ENCODE measurements around the gene ITGB3.

Gene ITGB3

DNA sequence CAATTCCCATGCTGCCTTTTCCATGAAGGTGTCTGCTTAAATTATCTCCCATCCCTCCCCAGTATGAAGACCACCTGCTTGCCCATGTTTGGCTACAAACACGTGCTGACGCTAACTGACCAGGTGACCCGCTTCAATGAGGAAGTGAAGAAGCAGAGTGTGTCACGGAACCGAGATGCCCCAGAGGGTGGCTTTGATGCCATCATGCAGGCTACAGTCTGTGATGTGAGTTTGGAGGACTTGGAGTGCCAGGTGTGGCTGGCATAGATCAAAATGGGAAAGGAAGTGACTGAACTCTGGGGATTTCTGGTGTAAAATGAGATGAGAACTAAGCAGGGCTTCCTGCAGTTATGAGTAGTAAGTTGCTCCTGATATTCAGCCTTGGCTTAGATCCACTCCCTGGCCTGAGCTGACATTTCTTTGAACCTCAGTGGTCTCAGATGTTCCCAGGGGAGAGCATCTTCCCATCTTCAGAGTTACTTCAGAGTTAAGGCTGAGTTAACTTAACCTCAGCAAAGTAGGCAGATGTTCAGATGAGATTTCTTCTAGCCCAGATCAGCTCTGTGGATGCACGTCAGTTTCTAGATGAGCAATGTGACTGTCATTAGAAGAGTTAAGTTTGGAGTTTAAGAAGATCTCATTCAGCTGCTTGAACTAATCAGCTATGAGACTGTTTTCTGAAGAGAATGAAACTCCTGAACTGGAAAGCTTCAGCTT, 32.7 kb downstream of the ITGB3 start:
- TF ChIP-seq EZH2phosphoT487 (IDR thresholded peaks at IDR 0.05; ENCODE audit: low read depth): no peak
- TF ChIP-seq, protein P1, sequence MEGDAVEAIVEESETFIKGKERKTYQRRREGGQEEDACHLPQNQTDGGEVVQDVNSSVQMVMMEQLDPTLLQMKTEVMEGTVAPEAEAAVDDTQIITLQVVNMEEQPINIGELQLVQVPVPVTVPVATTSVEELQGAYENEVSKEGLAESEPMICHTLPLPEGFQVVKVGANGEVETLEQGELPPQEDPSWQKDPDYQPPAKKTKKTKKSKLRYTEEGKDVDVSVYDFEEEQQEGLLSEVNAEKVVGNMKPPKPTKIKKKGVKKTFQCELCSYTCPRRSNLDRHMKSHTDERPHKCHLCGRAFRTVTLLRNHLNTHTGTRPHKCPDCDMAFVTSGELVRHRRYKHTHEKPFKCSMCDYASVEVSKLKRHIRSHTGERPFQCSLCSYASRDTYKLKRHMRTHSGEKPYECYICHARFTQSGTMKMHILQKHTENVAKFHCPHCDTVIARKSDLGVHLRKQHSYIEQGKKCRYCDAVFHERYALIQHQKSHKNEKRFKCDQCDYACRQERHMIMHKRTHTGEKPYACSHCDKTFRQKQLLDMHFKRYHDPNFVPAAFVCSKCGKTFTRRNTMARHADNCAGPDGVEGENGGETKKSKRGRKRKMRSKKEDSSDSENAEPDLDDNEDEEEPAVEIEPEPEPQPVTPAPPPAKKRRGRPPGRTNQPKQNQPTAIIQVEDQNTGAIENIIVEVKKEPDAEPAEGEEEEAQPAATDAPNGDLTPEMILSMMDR (IDR thresholded peaks at IDR 0.05; ENCODE audit: low read depth, low read length): no peak
- Histone ChIP-seq H3K79me2 (ENCODE audit: low read length) (no peaks in the 10 kb centered on the region), H4K20me1 (ENCODE audit: insufficient read depth, low read length) (no peaks in the 10 kb centered on the region), H3K36me3 (replicated peaks; ENCODE audit: low read depth, low read length) (no peaks in the 10 kb centered on the region), H3K27me3 (ENCODE audit: low read depth, low read length) (no peaks in the 10 kb centered on the region), H2AFZ (ENCODE audit: low read depth, low read length) (peak overlapping the region; percentile 52), H3K4me1 (ENCODE audit: low read length) (peaks cover 37% of the 10 kb centered on the region), H3K27ac (ENCODE audit: low read length) (peak overlapping the region; percentile 98), H3K9me3 (ENCODE audit: insufficient read depth, low read length) (no peaks in the 10 kb centered on the region), H3K4me2 (ENCODE audit: low read length) (peak overlapping the region; percentile 98), H3K9ac (ENCODE audit: low read length) (peak overlapping the region; percentile 83), H3K4me3 (ENCODE audit: low read length) (peak overlapping the region; percentile 72)

DNA sequence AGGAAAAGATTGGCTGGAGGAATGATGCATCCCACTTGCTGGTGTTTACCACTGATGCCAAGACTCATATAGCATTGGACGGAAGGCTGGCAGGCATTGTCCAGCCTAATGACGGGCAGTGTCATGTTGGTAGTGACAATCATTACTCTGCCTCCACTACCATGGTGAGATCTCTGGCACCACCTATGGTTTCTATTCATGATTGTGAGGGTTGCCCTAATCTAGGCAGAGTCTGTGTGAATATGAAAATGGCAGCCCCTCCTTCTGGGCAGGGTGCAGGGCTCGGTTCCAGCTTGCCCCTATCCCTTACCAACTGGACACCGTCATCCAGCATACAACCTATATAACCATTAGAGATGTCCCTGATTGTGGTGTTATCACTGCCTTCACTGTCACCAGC, 33.4 kb downstream of the ITGB3 start:
- H3K4me3 ChIP-seq (ENCODE audit: low read length): peak overlapping the region; percentile 72
- no peaks in the 10 kb centered on the region for H3K79me2 ChIP-seq (ENCODE audit: low read length)
- peak overlapping the region; percentile 66; the same call in 1 of the 2 replicates for H2AFZ ChIP-seq (ENCODE audit: low read depth, low read length)
- H3K9ac ChIP-seq (ENCODE audit: low read length): peak overlapping the region; percentile 83
- TF ChIP-seq, protein P1 (IDR thresholded peaks at IDR 0.05; ENCODE audit: low read depth, low read length): peak; percentile 65
- TF ChIP-seq EZH2phosphoT487 (IDR thresholded peaks at IDR 0.05; ENCODE audit: low read depth): no peak
- peak overlapping the region; percentile 98 for H3K4me2 ChIP-seq (ENCODE audit: low read length)
- H4K20me1 ChIP-seq (ENCODE audit: insufficient read depth, low read length): no peaks in the 10 kb centered on the region
- H3K4me1 ChIP-seq (ENCODE audit: low read length): peaks cover 37% of the 10 kb centered on the region
- H3K36me3 ChIP-seq (replicated peaks; ENCODE audit: low read depth, low read length): no peaks in the 10 kb centered on the region
- H3K27me3 ChIP-seq (ENCODE audit: low read depth, low read length): no peaks in the 10 kb centered on the region
- H3K9me3 ChIP-seq (ENCODE audit: insufficient read depth, low read length): no peaks in the 10 kb centered on the region
- peak overlapping the region; percentile 98 for H3K27ac ChIP-seq (ENCODE audit: low read length)

DNA sequence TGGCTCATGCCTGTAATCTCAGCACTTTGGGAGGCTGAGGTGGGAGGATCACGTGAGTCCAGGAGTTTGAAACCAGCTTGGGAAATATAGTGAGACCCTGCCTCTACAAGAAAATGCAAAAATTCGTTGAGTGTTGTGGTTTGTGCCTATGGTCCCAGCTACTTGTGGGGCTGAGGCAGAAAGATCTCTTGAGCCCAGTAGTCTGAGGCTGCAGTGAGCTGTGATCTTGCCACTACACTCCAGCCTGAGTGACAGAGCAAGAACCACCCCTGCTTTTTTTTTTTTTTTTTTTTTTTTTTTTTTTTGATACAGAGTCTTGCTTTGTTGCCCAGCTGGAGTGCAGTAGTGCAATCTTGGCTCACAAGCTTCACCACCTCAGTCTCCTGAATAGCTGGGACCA, 34.0 kb downstream of the ITGB3 start:
- no peaks in the 10 kb centered on the region for H3K36me3 ChIP-seq (replicated peaks; ENCODE audit: low read depth, low read length)
- H3K9me3 ChIP-seq (ENCODE audit: insufficient read depth, low read length): no peaks in the 10 kb centered on the region
- no peaks in the 10 kb centered on the region for H3K27me3 ChIP-seq (ENCODE audit: low read depth, low read length)
- no peak for TF ChIP-seq EZH2phosphoT487 (IDR thresholded peaks at IDR 0.05; ENCODE audit: low read depth)
- TF ChIP-seq, protein P1 (IDR thresholded peaks at IDR 0.05; ENCODE audit: low read depth, low read length): no peak
- peak overlapping the region; percentile 72 for H3K4me3 ChIP-seq (ENCODE audit: low read length)
- peak overlapping the region; percentile 98 for H3K4me2 ChIP-seq (ENCODE audit: low read length)
- no peaks in the 10 kb centered on the region for H4K20me1 ChIP-seq (ENCODE audit: insufficient read depth, low read length)
- H3K79me2 ChIP-seq (ENCODE audit: low read length): no peaks in the 10 kb centered on the region
- H3K27ac ChIP-seq (ENCODE audit: low read length): peak overlapping the region; percentile 98
- H3K4me1 ChIP-seq (ENCODE audit: low read length): peaks cover 37% of the 10 kb centered on the region
- H3K9ac ChIP-seq (ENCODE audit: low read length): peak overlapping the region; percentile 83
- peak overlapping the region; percentile 66; the same call in 1 of the 2 replicates for H2AFZ ChIP-seq (ENCODE audit: low read depth, low read length)

DNA sequence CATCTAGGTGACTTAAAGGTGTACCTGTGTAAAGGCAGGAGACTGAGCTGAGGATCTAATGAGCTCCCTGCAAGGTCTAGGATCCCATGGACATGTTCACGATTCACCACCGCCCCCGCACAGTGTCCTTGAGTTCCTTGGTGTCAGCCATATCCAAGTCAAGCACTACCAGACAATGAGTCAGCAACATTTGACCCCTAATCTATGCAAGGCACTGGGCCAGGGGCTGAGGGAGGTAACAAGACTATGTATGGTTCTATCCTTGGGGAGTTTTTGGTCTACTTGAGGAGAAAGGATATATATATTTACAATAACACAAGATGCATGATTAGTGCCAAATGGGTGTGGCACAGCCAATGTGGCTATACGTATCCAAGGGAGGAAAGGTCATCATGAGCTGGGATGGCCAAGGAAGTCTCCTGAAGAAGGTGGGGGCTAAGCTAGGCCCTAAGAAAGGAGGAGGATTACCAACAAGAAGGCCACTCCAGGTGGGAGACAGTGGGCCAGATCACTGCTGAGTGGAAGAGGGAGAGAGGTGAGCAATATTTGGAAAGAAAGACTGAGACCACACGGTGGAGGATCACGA, 35.0 kb downstream of the ITGB3 start:
- no peaks in the 10 kb centered on the region for H4K20me1 ChIP-seq (ENCODE audit: insufficient read depth, low read length)
- peaks cover 37% of the 10 kb centered on the region for H3K4me1 ChIP-seq (ENCODE audit: low read length)
- no peak overlapping the region for H3K4me2 ChIP-seq (ENCODE audit: low read length)
- H2AFZ ChIP-seq (ENCODE audit: low read depth, low read length): no peak overlapping the region
- no peak overlapping the region for H3K9ac ChIP-seq (ENCODE audit: low read length)
- no peaks in the 10 kb centered on the region for H3K27me3 ChIP-seq (ENCODE audit: low read depth, low read length)
- H3K79me2 ChIP-seq (ENCODE audit: low read length): no peaks in the 10 kb centered on the region
- no peak overlapping the region for H3K27ac ChIP-seq (ENCODE audit: low read length)
- TF ChIP-seq EZH2phosphoT487 (IDR thresholded peaks at IDR 0.05; ENCODE audit: low read depth): no peak
- TF ChIP-seq, protein P1 (IDR thresholded peaks at IDR 0.05; ENCODE audit: low read depth, low read length): no peak
- no peaks in the 10 kb centered on the region for H3K36me3 ChIP-seq (replicated peaks; ENCODE audit: low read depth, low read length)
- H3K4me3 ChIP-seq (ENCODE audit: low read length): no peak overlapping the region
- no peaks in the 10 kb centered on the region for H3K9me3 ChIP-seq (ENCODE audit: insufficient read depth, low read length)
